CD4-positive, alpha-beta T cell (primary cell): ENCODE results near the gene MIA2. TPM values are rescaled to one million over a fixed set of nuclear protein-coding genes. Genes with fewer than 3 reads are reported as not detected.
"Not testable (repeated sequence)": the region's sequence is repeated elsewhere in the genome, so short reads cannot be mapped to it uniquely, and the experiment has no call there.

ENCODE experiments used
- ATAC-seq: fragments of 200-7000 bp; cut with Tn5 transposase; one replicate; pipeline ENCODE4 v1.10.0; 2022; ENCODE audit warnings: mild to moderate bottlenecking; ENCODE audit not compliant: poor library complexity
- CTCF ChIA-PET: fragments of 350-600 bp; sonication (Branson Sonifier 250); formaldehyde crosslinking; loops from one replicate; lab custom pipeline; 2021; ENCODE audit warnings: antibody characterized with exemption, inconsistent platforms; lab: Charles Lee
- POLR2A ChIA-PET: fragments of 350-600 bp; sonication (Branson Sonifier 250); formaldehyde crosslinking; loops from one replicate; lab custom pipeline; 2021; ENCODE audit warnings: antibody characterized with exemption, inconsistent platforms; lab: Charles Lee
- DNase-seq, 14 experiments: peaks; one replicate each; pipeline ENCODE4 v3.0.0-alpha.2; 2013 to 2020; ENCODE audit warnings: mixed read lengths in 2 of 14
- H3K27ac ChIP-seq, 2 donors: one replicate each; pipeline versions ENCODE4 v1.5.1 to v1.7.0; 2013; ENCODE audit warnings: low read length in 2 of 2, low read depth in 1 of 2, mild to moderate bottlenecking in 1 of 2
- H3K27me3 ChIP-seq, 2 experiments: 1 replicate in 1 of 2; 2 replicates in 1 of 2; pipeline versions ENCODE4 v1.6.1 to v1.7.0; 2013; ENCODE audit warnings: low read length in 2 of 2, control low read depth in 1 of 2, mild to moderate bottlenecking in 1 of 2, moderate library complexity in 1 of 2; ENCODE audit not compliant: insufficient read depth in 2 of 2, control insufficient read depth in 1 of 2
- H3K36me3 ChIP-seq: one replicate; pipeline ENCODE4 v1.6.1; 2013; ENCODE audit warnings: low read length, control low read depth; ENCODE audit not compliant: insufficient read depth
- H3K4me1 ChIP-seq: one replicate; pipeline ENCODE4 v1.6.1; 2013; ENCODE audit warnings: low read length, control low read depth; ENCODE audit not compliant: insufficient read depth
- H3K4me3 ChIP-seq: one replicate; pipeline ENCODE4 v1.5.1; 2013; ENCODE audit warnings: mild to moderate bottlenecking, low read length, moderate library complexity
- H3K9me3 ChIP-seq, 2 experiments: 1 replicate in 1 of 2; 2 replicates in 1 of 2; pipeline versions ENCODE4 v1.6.1 to v1.7.0; 2013; ENCODE audit warnings: low read length in 2 of 2, mild to moderate bottlenecking in 2 of 2, control low read depth in 1 of 2, moderate library complexity in 1 of 2; ENCODE audit not compliant: control insufficient read depth in 1 of 2, insufficient read depth in 1 of 2
- H3K27ac Mint-ChIP-seq: one replicate; pipeline ENCODE4 v1.8.0; 2020; ENCODE audit warnings: mixed read lengths
- H3K27me3 Mint-ChIP-seq: one replicate; pipeline ENCODE4 v1.8.0; 2021; ENCODE audit warnings: mixed read lengths
- H3K36me3 Mint-ChIP-seq: one replicate; pipeline ENCODE4 v1.8.0; 2021; ENCODE audit warnings: low read depth, mixed read lengths
- H3K4me1 Mint-ChIP-seq: one replicate; pipeline ENCODE4 v1.8.0; 2021; ENCODE audit warnings: low read depth, mixed read lengths
- H3K4me3 Mint-ChIP-seq: one replicate; pipeline ENCODE4 v1.8.0; 2020; ENCODE audit warnings: mild to moderate bottlenecking, mixed read lengths
- H3K9me3 Mint-ChIP-seq: one replicate; pipeline ENCODE4 v1.8.0; 2020; ENCODE audit warnings: mixed read lengths
- CTCF ChIP-seq: fragments of 200-600 bp; IDR thresholded peaks from one replicate; pipeline ENCODE4 v1.8.0; 2022; ENCODE audit warnings: antibody characterized with exemption, mild to moderate bottlenecking
- intact Hi-C, 2 experiments: fragments of 100-400 bp; cut with DNase I in 1 of 2; cut with micrococcal nuclease in 1 of 2; formaldehyde crosslinking; loops; one replicate each; pipeline versions ENCODE4 v1.15.1 to v1.9.0; 2023 to 2025; cut with DNase I, micrococcal nuclease
- total RNA-seq, 174 experiments: library from RNA in 2 of 174; stranded (reverse) in 2 of 174; gene quantifications; one replicate each; pipeline ENCODE4 v1.2.3 and lab custom pipeline; 2021 to 2026

MIA2 gene
- total RNA-seq, 2 experiments from 2014 or later = 21.1 to 24.1 TPM

- H3K4me1 ChIP-seq = no peaks in the 10 kb centered on the region
- intact Hi-C loops = no loop called here
- no peak overlapping the region for H3K27ac Mint-ChIP-seq
- peaks cover 64% of the 10 kb centered on the region for H3K36me3 Mint-ChIP-seq
- DNase-seq = no peak
- no peak overlapping the region for H3K4me3 ChIP-seq
- H3K27me3 Mint-ChIP-seq = no peaks in the 10 kb centered on the region
- no peaks in the 10 kb centered on the region for H3K4me1 Mint-ChIP-seq
- TF ChIP-seq CTCF = no peak
- ChIA-PET POLR2A (no interaction called here), CTCF (no interaction called here)
- H3K4me3 Mint-ChIP-seq = no peak overlapping the region
- no peaks in the 10 kb centered on the region for H3K9me3 ChIP-seq
- H3K27ac ChIP-seq = no peak overlapping the region
- ATAC-seq = no peak
- H3K27me3 ChIP-seq = no peaks in the 10 kb centered on the region
- peaks cover 47% of the 10 kb centered on the region for H3K36me3 ChIP-seq
- no peaks in the 10 kb centered on the region for H3K9me3 Mint-ChIP-seq
These were observed 89.1 kb downstream of the MIA2 start for GRCh38 chr14:39322807-39323206.

- Mint-ChIP-seq H3K27ac (no peak overlapping the region), H3K4me1 (no peaks in the 10 kb centered on the region), H3K36me3 (peaks cover 65% of the 10 kb centered on the region), H3K9me3 (no peaks in the 10 kb centered on the region), H3K27me3 (no peaks in the 10 kb centered on the region), H3K4me3 (no peak overlapping the region)
- Histone ChIP-seq H3K36me3 (peaks cover 43% of the 10 kb centered on the region), H3K4me3 (no peak overlapping the region), H3K4me1 (no peaks in the 10 kb centered on the region), H3K9me3 (no peaks in the 10 kb centered on the region), H3K27me3 (no peaks in the 10 kb centered on the region), H3K27ac (no peak overlapping the region)
- CTCF ChIA-PET = no interaction called here
- ATAC-seq (no peak), DNase-seq (no peak)
- POLR2A ChIA-PET = no interaction called here
- intact Hi-C loops = no loop called here
- TF ChIP-seq CTCF = no peak
These were observed 90.4 kb downstream of the MIA2 start for GRCh38 chr14:39324097-39324496.

- peaks cover 32% of the 10 kb centered on the region for H3K36me3 ChIP-seq
- Mint-ChIP-seq H3K4me3 (no peak overlapping the region), H3K4me1 (peaks cover 19% of the 10 kb centered on the region), H3K27me3 (no peaks in the 10 kb centered on the region), H3K9me3 (peaks cover 3% of the 10 kb centered on the region), H3K27ac (no peak overlapping the region), H3K36me3 (peaks cover 81% of the 10 kb centered on the region)
- CTCF ChIA-PET = no interaction called here
- H3K27me3 ChIP-seq = no peaks in the 10 kb centered on the region
- no peak for TF ChIP-seq CTCF
- no peak for ATAC-seq
- intact Hi-C loops = no loop called here
- no peaks in the 10 kb centered on the region for H3K9me3 ChIP-seq
- no peak for DNase-seq
- POLR2A ChIA-PET = interaction anchor here (0.9 kb wide), 1 partner anchor 54 kb away, joined by 3 read pairs; no protein-coding TSS in a partner anchor
- no peak overlapping the region for H3K4me3 ChIP-seq
- no peak overlapping the region for H3K27ac ChIP-seq
- H3K4me1 ChIP-seq = no peaks in the 10 kb centered on the region
These were observed 105.3 kb downstream of the MIA2 start for GRCh38 chr14:39339003-39339402.

- peaks cover 26% of the 10 kb centered on the region for H3K36me3 ChIP-seq
- intact Hi-C loops, H3K27me3 Mint-ChIP-seq, POLR2A ChIA-PET, DNase-seq, H3K4me1 ChIP-seq, H3K4me3 ChIP-seq, H3K27ac ChIP-seq, H3K27ac Mint-ChIP-seq, H3K9me3 Mint-ChIP-seq, H3K27me3 ChIP-seq, ATAC-seq, H3K9me3 ChIP-seq, H3K4me3 Mint-ChIP-seq: not testable (repeated sequence)
- Mint-ChIP-seq H3K36me3 (peaks cover 75% of the 10 kb centered on the region), H3K4me1 (peaks cover 19% of the 10 kb centered on the region)
- CTCF ChIA-PET = interaction anchor here (1.3 kb wide), 1 partner anchor 10 kb away, joined by 3 read pairs; no protein-coding TSS in a partner anchor
These were observed 107.4 kb downstream of the MIA2 start for GRCh38 chr14:39341126-39341525.
